HepG2 (cell line): ENCODE measurements around the gene P2RY8. TPM values are rescaled to one million over a fixed set of nuclear protein-coding genes. Genes with fewer than 3 reads are reported as not detected.

Source experiments
- CBX1 ChIP-seq: IDR thresholded peaks from one replicate; pipeline ENCODE4 v1.6.1; 2016; ENCODE audit warnings: antibody characterized with exemption, low read depth
- GABPA ChIP-seq, 2 experiments: IDR thresholded peaks; 2 replicates each; pipeline ENCODE4 v1.6.1; 2011 to 2016; ENCODE audit warnings: low read depth in 2 of 2, low read length in 1 of 2, missing biosample characterization in 1 of 2, missing genetic modification characterization in 1 of 2
- MIXL1 ChIP-seq: IDR thresholded peaks from 2 replicates; pipeline ENCODE4 v1.6.1; 2016
- MXI1 ChIP-seq: IDR thresholded peaks from 3 replicates; pipeline ENCODE4 v1.6.1; 2012; ENCODE audit warnings: low read depth, low read length, inconsistent platforms, borderline replicate concordance
- RFXAP ChIP-seq: sonication (generic); formaldehyde crosslinking; IDR thresholded peaks from 2 replicates; pipeline ENCODE4 v1.4.0; 2020; ENCODE audit warnings: missing genetic modification reagents, borderline replicate concordance
- SIN3B ChIP-seq: fragments of 150-350 bp; IDR thresholded peaks from 2 replicates; pipeline ENCODE4 v1.6.1; 2014; ENCODE audit warnings: low read length
- SMAD3 ChIP-seq: sonication (generic); formaldehyde crosslinking; IDR thresholded peaks from 2 replicates; pipeline ENCODE4 v1.4.0; 2020; ENCODE audit warnings: missing genetic modification reagents
- TBX3 ChIP-seq: fragments of 450-650 bp; IDR thresholded peaks from 2 replicates; pipeline ENCODE4 v1.6.1; 2017; ENCODE audit warnings: antibody characterized with exemption, mild to moderate bottlenecking, inconsistent platforms, borderline replicate concordance
- TFDP1 ChIP-seq: IDR thresholded peaks from 2 replicates; pipeline ENCODE4 v1.6.1; 2016; ENCODE audit warnings: missing compliant biosample characterization, missing genetic modification reagents, borderline replicate concordance
- TRIM22 ChIP-seq: fragments of 450-650 bp; IDR thresholded peaks from 2 replicates; pipeline ENCODE4 v1.6.1; 2017
- ZBTB14 ChIP-seq: sonication (generic); formaldehyde crosslinking; IDR thresholded peaks from 2 replicates; pipeline ENCODE4 v1.4.0; 2020; ENCODE audit warnings: missing genetic modification reagents
- ZBTB43 ChIP-seq: sonication (generic); formaldehyde crosslinking; conservative IDR thresholded peaks from 2 replicates; pipeline ENCODE4 v1.4.0; 2020; ENCODE audit warnings: missing genetic modification reagents
- ZFY ChIP-seq: sonication (generic); formaldehyde crosslinking; IDR thresholded peaks from 2 replicates; pipeline ENCODE4 v1.4.0; 2020; ENCODE audit warnings: missing genetic modification reagents
- ZMAT3 ChIP-seq: sonication (generic); formaldehyde crosslinking; conservative IDR thresholded peaks from 2 replicates; pipeline ENCODE4 v1.7.0; 2021; ENCODE audit warnings: missing genetic modification reagents
- ZNF12 ChIP-seq: sonication (generic); formaldehyde crosslinking; IDR thresholded peaks from 2 replicates; pipeline ENCODE4 v1.5.0; 2020; ENCODE audit warnings: missing genetic modification reagents
- ZNF543 ChIP-seq: sonication (generic); formaldehyde crosslinking; IDR thresholded peaks from 2 replicates; pipeline ENCODE4 v1.4.0; 2020; ENCODE audit warnings: mild to moderate bottlenecking, missing genetic modification reagents
- ZNF563 ChIP-seq: sonication (generic); formaldehyde crosslinking; IDR thresholded peaks from 2 replicates; pipeline ENCODE4 v1.8.0; 2022; ENCODE audit warnings: mild to moderate bottlenecking, moderate library complexity, missing genetic modification reagents
- ZNF609 ChIP-seq: sonication (generic); formaldehyde crosslinking; IDR thresholded peaks from 2 replicates; pipeline ENCODE4 v1.4.0; 2020; ENCODE audit warnings: mild to moderate bottlenecking, missing genetic modification reagents, borderline replicate concordance
- ZNF788 ChIP-seq: sonication (generic); formaldehyde crosslinking; IDR thresholded peaks from 2 replicates; pipeline ENCODE4 v1.5.0; 2020; ENCODE audit warnings: mild to moderate bottlenecking, missing genetic modification reagents, borderline replicate concordance
- ZNF878 ChIP-seq: sonication (generic); formaldehyde crosslinking; IDR thresholded peaks from 2 replicates; pipeline ENCODE4 v1.8.1; 2023; ENCODE audit warnings: mild to moderate bottlenecking, missing genetic modification reagents, moderate library complexity
- polyA plus RNA-seq, 8 experiments: library from polyadenylated mRNA; depleted of rRNA in 3 of 8; stranded (reverse) in 7 of 8; unstranded in 1 of 8; fragments of >200 nt; fragmentation: Illumina TruSeq in 4 of 8; extraction: Trizol in 4 of 8; gene quantifications; 2 replicates each; pipeline versions ENCODE4 v1.2.1 to v1.2.3, GENCODE V29; 2011 to 2016; ENCODE audit warnings: low read depth in 4 of 8, missing spikeins in 1 of 8, mixed read lengths in 1 of 8; ENCODE audit not compliant: insufficient read depth in 1 of 8
- total RNA-seq, 5 experiments: library from RNA; depleted of rRNA; stranded (reverse); fragments of >200 nt; fragmentation: Illumina TruSeq; extraction: Trizol; gene quantifications; 2 replicates each; pipeline ENCODE4 v1.2.3, GENCODE V29; 2016; ENCODE audit warnings: low read depth in 1 of 5

The P2RY8 gene
- total and polyA plus RNA-seq, 2 of the 13 experiments (the other 11 are each of a cell fraction or from before 2014, with no cell fraction given): 1.0 to 1.3 TPM

GRCh38 chrX:1452516-1453394 is 84.2 kb downstream of the P2RY8 start, which contains the start of gene ASMTL (continued):
- TF ChIP-seq ZBTB43 (CRISPR knock-in tag) (no peak), MXI1 (peak; percentile 72; the same call in 1 of the 3 replicates), ZNF609 (CRISPR knock-in tag) (0 out of 2 replicates have a peak, but pooled peaks have one; percentile 28), CBX1 (no peak), MIXL1 (CRISPR knock-in tag) (no peak), ZNF878 (CRISPR knock-in tag) (no peak), ZNF788 (CRISPR knock-in tag) (peak; percentile 54; the same call in 1 of the 2 replicates), TBX3 (no peak), GABPA (IDR thresholded peaks at IDR 0.05; ENCODE audit: low read depth, low read length) (no peak), GABPA (CRISPR knock-in tag; IDR thresholded peaks at IDR 0.05; ENCODE audit: low read depth) (peak; percentile 72), SMAD3 (CRISPR knock-in tag) (no peak), TRIM22 (no peak), ZNF543 (CRISPR knock-in tag) (no peak), ZFY (CRISPR knock-in tag) (peak; percentile 73), ZNF563 (CRISPR knock-in tag) (no peak), RFXAP (CRISPR knock-in tag) (peak; percentile 60; the same call in 1 of the 2 replicates), ZNF12 (CRISPR knock-in tag) (no peak), ZMAT3 (CRISPR knock-in tag) (no peak), TFDP1 (CRISPR knock-in tag) (peak; percentile 41; the same call in 1 of the 2 replicates), SIN3B (no peak), ZBTB14 (CRISPR knock-in tag) (no peak; the same call in 1 of the 2 replicates)
